DMS114 treated with DMSO at 0.1 percent for 48 hours (cell line): Measurements from ENCODE around the gene NLRP5.
"Not testable (repeated sequence)": the region's sequence is repeated elsewhere in the genome, so short reads cannot be mapped to it uniquely, and the experiment has no call there.

ENCODE experiments used
- DNase-seq: peaks from one replicate; lab custom pipeline; 2025; ENCODE audit not compliant: unreplicated experiment; lab: John Stamatoyannopoulos, UW

Gene NLRP5

GRCh38 chr19:56098237-56098636 is 111.7 kb downstream of the NLRP5 start:
- DNase-seq, result not testable (repeated sequence)

GRCh38 chr19:56098731-56099568 is 112.4 kb downstream of the NLRP5 start:
- DNase-seq, result no peak

- no peak for DNase-seq
Observed at GRCh38 chr19:56099638-56100539, 113.3 kb downstream of the NLRP5 start.

- no peak for DNase-seq
Observed at GRCh38 chr19:56101095-56101494, 114.5 kb downstream of the NLRP5 start.

- no peak for DNase-seq
Observed at GRCh38 chr19:56101746-56102535, 115.4 kb downstream of the NLRP5 start.

- DNase-seq, result no peak
Observed at GRCh38 chr19:56103027-56103614, 116.5 kb downstream of the NLRP5 start.

- no peak for DNase-seq
Observed at GRCh38 chr19:56104423-56104822, 117.8 kb downstream of the NLRP5 start.

- no peak for DNase-seq
Observed at GRCh38 chr19:56105090-56105701, 118.6 kb downstream of the NLRP5 start.

- not testable (repeated sequence) for DNase-seq
Observed at GRCh38 chr19:56105831-56106396, 119.3 kb downstream of the NLRP5 start.

GRCh38 chr19:56106397-56106849 is 119.8 kb downstream of the NLRP5 start:
- no peak for DNase-seq

- no peak for DNase-seq
Observed at GRCh38 chr19:56106993-56107392, 120.4 kb downstream of the NLRP5 start.

GRCh38 chr19:56107626-56108351 is 121.2 kb downstream of the NLRP5 start:
- no peak for DNase-seq

GRCh38 chr19:56108447-56109195 is 122.0 kb downstream of the NLRP5 start:
- no peak for DNase-seq

GRCh38 chr19:56109226-56109625 is 122.7 kb downstream of the NLRP5 start:
- DNase-seq, result no peak

GRCh38 chr19:56110515-56111448 is 124.2 kb downstream of the NLRP5 start:
- DNase-seq, result no peak
